Cardiac muscle cell (in vitro differentiated cells and primary cell): ENCODE measurements around the gene NLGN4Y. TPM values are rescaled to one million over a fixed set of nuclear protein-coding genes. Genes with fewer than 3 reads are reported as not detected.

Experiments
- DNase-seq, 2 donors: peaks; one replicate each; pipeline versions ENCODE4 v3.0.0 to v3.0.0-alpha.2; 2010 to 2017; ENCODE audit warnings: low read depth in 1 of 2, low spot score in 1 of 2
- H3K27ac ChIP-seq: fragments of 200-600 bp; sonication (generic); 2 replicates; pipeline ENCODE4 v1.5.1; 2016
- H3K27me3 ChIP-seq: fragments of 200-600 bp; sonication (generic); 2 replicates; pipeline ENCODE4 v1.6.0; 2016; ENCODE audit warnings: control low read depth
- H3K36me3 ChIP-seq: fragments of 200-600 bp; sonication (generic); 2 replicates; pipeline ENCODE4 v1.5.1; 2016; ENCODE audit warnings: control low read depth
- H3K4me1 ChIP-seq: fragments of 200-600 bp; sonication (generic); 2 replicates; pipeline ENCODE4 v1.8.1; 2017; ENCODE audit warnings: low read depth, mild to moderate bottlenecking, mixed run types
- H3K4me3 ChIP-seq: fragments of 200-600 bp; sonication (generic); 2 replicates; pipeline ENCODE4 v1.5.1; 2016; ENCODE audit warnings: mild to moderate bottlenecking
- H3K9me3 ChIP-seq: fragments of 200-600 bp; sonication (generic); 2 replicates; pipeline ENCODE4 v1.5.1; 2017; ENCODE audit warnings: low read depth, mild to moderate bottlenecking, control low read depth
- polyA plus RNA-seq: library from polyadenylated mRNA; unstranded; fragments of >200 nt; fragmentation: Nextera tagmentation; extraction: Ambion mirVana; gene quantifications from 2 replicates; pipeline ENCODE4 v1.2.1, GENCODE V29; 2016
- total RNA-seq: library from RNA; depleted of rRNA; stranded (reverse); fragments of >200 nt; gene quantifications from 2 replicates; pipeline ENCODE4 v1.2.3, GENCODE V29; 2016
- TF ChIP-seq, protein P1 (sequence below): IDR thresholded peaks from 2 replicates; pipeline ENCODE4 v1.5.1; 2012; ENCODE audit warnings: low read depth, mild to moderate bottlenecking, low read length

Gene NLGN4Y
- total and polyA plus RNA-seq, 2 experiments from 2014 or later: 0.09 TPM; not detected in 1

DNA sequence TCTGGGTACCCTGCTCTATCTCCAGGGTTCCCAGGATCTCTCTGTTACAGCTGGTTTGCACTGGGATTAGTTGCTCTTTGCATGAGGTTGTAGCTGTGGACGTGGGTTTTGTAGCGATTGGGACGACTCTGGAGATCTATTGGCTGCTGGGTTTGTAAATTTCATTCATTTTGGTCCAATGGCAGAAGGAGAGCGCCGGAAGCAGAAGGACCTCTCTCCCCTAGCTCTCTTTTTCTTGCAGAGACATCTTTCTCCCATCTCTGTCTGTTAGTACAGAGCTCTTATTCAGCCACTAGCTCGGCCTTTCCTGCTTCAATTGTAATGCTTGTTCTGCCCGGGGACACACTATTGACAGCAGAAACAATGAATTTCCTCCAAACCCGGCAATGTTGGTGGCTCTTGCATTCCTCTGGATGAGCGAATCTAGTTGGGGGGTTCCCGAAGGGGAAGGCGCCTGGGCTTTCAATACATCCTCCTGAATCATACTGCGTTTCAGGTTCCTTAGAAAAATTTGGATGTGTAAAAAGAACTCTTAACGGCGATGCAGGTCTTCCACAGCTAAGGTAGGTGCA is 1.9 kb upstream of the NLGN4Y start:
- H3K9me3 ChIP-seq: no peaks in the 10 kb centered on the region
- no peaks in the 10 kb centered on the region for H3K27me3 ChIP-seq
- TF ChIP-seq, protein P1, sequence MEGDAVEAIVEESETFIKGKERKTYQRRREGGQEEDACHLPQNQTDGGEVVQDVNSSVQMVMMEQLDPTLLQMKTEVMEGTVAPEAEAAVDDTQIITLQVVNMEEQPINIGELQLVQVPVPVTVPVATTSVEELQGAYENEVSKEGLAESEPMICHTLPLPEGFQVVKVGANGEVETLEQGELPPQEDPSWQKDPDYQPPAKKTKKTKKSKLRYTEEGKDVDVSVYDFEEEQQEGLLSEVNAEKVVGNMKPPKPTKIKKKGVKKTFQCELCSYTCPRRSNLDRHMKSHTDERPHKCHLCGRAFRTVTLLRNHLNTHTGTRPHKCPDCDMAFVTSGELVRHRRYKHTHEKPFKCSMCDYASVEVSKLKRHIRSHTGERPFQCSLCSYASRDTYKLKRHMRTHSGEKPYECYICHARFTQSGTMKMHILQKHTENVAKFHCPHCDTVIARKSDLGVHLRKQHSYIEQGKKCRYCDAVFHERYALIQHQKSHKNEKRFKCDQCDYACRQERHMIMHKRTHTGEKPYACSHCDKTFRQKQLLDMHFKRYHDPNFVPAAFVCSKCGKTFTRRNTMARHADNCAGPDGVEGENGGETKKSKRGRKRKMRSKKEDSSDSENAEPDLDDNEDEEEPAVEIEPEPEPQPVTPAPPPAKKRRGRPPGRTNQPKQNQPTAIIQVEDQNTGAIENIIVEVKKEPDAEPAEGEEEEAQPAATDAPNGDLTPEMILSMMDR: no peak
- no peak for DNase-seq
- H3K36me3 ChIP-seq: no peaks in the 10 kb centered on the region
- H3K4me3 ChIP-seq: no peak overlapping the region
- H3K27ac ChIP-seq: no peak overlapping the region
- no peaks in the 10 kb centered on the region for H3K4me1 ChIP-seq

DNA sequence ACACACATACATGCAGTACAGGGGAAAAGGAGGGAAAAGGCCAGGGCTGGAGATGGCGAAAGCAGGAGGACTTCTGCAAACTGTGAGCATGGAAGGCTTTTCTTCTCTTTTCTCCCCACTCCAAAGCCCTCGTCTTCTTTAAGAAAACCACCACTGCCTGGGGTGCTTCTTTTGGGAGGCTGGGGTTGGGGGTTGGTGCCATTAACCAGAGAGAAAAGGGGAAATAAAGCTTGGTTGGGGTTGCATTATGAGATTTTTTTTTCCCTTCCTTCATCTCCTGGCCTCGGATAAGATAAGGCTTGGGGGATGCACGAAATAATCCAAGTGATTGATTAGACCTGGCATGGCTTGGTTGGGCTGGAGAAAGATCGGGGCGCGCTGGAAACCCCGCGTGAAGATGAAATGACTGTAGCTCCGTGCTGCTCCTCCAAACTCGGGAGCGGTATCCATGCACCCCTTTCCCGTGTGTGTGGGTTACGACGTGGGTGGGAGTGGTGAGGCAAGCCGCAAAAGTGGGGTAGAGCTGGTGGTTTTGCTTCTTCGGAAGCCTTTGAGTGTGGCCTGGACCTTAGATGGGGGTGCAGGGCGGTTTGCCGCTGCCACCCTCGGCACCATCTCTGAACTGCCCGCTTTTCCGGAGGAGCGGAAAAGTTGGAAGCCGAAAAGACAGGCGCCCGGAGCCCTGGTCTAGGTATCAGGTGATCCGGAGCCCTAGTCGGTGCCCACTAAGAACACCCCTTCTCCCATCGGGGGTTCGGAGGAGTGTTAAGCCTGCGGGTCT is 648 bp upstream of the NLGN4Y start:
- TF ChIP-seq, protein P1: no peak
- Histone ChIP-seq H3K36me3 (no peaks in the 10 kb centered on the region), H3K27me3 (no peaks in the 10 kb centered on the region), H3K4me3 (no peak overlapping the region), H3K27ac (no peak overlapping the region), H3K9me3 (no peaks in the 10 kb centered on the region), H3K4me1 (no peaks in the 10 kb centered on the region)
- no peak for DNase-seq

DNA sequence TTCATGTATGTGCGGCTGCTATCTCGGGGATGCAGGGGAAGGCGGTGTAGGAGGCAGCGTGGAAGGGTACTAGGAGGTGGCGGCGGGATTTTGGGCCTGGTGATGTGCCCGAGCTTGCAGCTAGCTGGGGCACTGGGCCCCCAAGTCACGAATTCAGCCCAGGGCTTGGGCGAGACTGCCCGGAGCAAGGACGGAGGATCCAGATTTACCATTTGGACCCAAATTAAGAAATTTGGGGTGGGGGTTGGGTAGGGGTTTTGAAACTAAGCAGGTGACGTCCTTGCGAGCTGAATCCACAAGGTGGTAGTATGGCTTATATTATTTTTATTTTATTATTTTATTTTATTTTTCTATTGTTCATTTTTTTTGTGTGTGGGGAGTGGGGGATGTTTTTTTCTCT is 986 bp downstream of the NLGN4Y start:
- Histone ChIP-seq H3K27me3 (no peaks in the 10 kb centered on the region), H3K36me3 (no peaks in the 10 kb centered on the region), H3K4me3 (no peak overlapping the region), H3K4me1 (no peaks in the 10 kb centered on the region), H3K27ac (no peak overlapping the region), H3K9me3 (no peaks in the 10 kb centered on the region)
- TF ChIP-seq, protein P1: peak; percentile 20
- DNase-seq: peak in 1 of 2 donors; percentile 25

DNA sequence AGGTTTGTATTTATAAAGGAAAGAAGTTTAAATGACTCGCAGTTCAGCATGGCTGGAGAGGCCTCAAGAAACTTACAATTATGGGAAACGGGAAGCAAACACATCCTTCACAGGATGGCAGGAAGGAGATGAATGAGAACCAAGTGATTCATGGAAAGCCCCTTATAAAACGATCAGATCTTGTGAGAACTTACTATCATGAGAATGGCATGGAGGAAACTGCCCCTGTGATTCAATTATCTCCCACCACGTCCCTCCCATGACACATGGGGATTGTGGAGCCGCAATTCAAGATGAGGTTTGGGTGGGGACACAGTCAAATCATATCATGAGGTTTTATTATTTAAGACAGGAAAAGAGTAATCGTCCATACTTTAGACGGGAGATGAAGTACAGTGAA is 4.0 kb downstream of the NLGN4Y start:
- H3K4me1 ChIP-seq: no peaks in the 10 kb centered on the region
- TF ChIP-seq, protein P1: no peak
- no peaks in the 10 kb centered on the region for H3K36me3 ChIP-seq
- no peaks in the 10 kb centered on the region for H3K9me3 ChIP-seq
- H3K4me3 ChIP-seq: no peak overlapping the region
- H3K27me3 ChIP-seq: no peaks in the 10 kb centered on the region
- H3K27ac ChIP-seq: no peak overlapping the region
- DNase-seq: no peak

DNA sequence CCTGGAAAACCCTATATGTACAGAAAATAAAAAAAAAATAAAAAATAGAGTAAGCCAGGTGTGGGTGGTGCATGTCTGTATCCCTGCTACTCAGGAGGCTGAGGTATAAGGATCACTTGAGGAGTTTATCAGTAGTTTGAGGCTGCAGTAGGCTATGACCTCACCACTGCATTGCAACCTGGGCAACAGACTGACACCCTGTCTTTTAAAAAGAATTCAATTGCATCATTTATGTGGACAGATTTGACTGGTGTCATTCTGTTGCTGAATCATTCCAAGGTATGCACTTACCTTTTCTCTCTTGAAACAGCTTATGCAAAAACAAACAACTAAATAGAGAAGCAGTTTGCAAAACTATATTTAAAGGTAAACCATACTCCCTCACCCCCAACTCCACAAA is 12.4 kb downstream of the NLGN4Y start:
- H3K4me3 ChIP-seq: no peak overlapping the region
- no peaks in the 10 kb centered on the region for H3K27me3 ChIP-seq
- H3K4me1 ChIP-seq: no peaks in the 10 kb centered on the region
- no peak overlapping the region for H3K27ac ChIP-seq
- TF ChIP-seq, protein P1: no peak
- no peaks in the 10 kb centered on the region for H3K9me3 ChIP-seq
- H3K36me3 ChIP-seq: no peaks in the 10 kb centered on the region
- no peak for DNase-seq
